Activated T-helper 2 cell treated with anti-CD3 and anti-CD28 coated beads, Interferon-gamma antibody, Interleukin-2, Interleukin-4, amounts not matched to agents 10 μg/mL and 5 μg/mL and 100 μg/mL, durations not matched to agents 14 hours and 24 hours and 36 hours (primary cell): Measurements from ENCODE around the gene FAM13B. TPM values are rescaled to one million over a fixed set of nuclear protein-coding genes. Genes with fewer than 3 reads are reported as not detected.

ENCODE experiments used
- DNase-seq: peaks from one replicate; pipeline ENCODE4 v3.0.0; 2021; ENCODE audit warnings: low spot score
- H3K27ac Mint-ChIP-seq: one replicate; pipeline ENCODE4 v1.8.0; 2021; ENCODE audit warnings: mixed read lengths
- H3K27me3 Mint-ChIP-seq: one replicate; pipeline ENCODE4 v1.8.0; 2021; ENCODE audit warnings: low read depth, mixed read lengths
- H3K36me3 Mint-ChIP-seq: one replicate; pipeline ENCODE4 v1.8.0; 2021; ENCODE audit warnings: low read depth, mixed read lengths
- H3K4me1 Mint-ChIP-seq: one replicate; pipeline ENCODE4 v1.8.0; 2021; ENCODE audit warnings: low read depth, mixed read lengths
- H3K4me3 Mint-ChIP-seq: one replicate; pipeline ENCODE4 v1.8.0; 2021; ENCODE audit warnings: low read depth, mild to moderate bottlenecking, moderate library complexity, mixed read lengths
- H3K9me3 Mint-ChIP-seq: one replicate; pipeline ENCODE4 v1.8.0; 2021; ENCODE audit warnings: mixed read lengths
- intact Hi-C: fragments of 100-400 bp; cut with micrococcal nuclease; formaldehyde crosslinking; loops from one replicate; pipeline ENCODE4 v1.15.1; 2023
- total RNA-seq: library from RNA; stranded (reverse); gene quantifications from 2 replicates; pipeline ENCODE4 v1.2.3, GENCODE V29; 2022

FAM13B gene
- total RNA-seq, 1 donor from 2014 or later: 20.3 TPM

DNA sequence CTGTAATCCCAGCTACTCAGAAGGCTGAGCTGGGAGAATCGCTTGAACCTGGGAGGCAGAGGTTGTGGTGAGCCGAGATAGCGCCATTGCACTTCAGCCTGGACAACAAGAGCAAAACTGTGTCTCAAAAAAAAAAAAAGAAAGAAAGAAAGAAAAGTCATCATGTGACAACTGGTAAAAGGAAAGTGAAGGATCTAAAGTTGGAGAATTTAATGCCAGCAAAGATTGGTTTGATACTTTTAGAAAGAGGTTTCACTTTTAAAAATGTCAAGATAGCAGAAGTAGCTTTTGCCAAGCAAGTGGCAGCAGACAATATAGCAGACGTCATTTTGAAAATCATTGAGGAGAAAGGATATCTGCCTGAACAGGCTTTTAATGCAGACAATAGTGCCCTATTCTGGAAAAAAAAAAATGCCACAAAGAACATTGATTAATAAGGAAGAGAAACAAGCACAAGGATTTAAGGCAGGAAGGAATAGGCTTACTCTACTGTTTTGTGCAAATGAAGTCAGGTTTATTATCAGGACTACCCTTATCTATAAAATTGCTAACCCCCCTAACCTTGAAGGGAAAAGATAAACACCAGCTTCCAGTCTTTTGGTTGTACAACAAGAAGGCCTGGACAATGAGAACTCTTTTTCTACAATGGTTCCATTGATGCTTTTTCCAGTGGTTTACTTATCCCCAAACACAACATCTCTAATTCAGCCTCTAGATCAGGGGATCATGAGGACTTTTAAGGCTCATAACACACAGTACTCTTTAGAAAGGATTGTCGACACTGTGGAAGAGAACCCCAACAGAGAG is 131.7 kb downstream of the FAM13B start:
- H3K27ac Mint-ChIP-seq: no peak overlapping the region
- H3K9me3 Mint-ChIP-seq: no peaks in the 10 kb centered on the region
- peaks cover 6% of the 10 kb centered on the region for H3K27me3 Mint-ChIP-seq
- intact Hi-C loops: no loop called here
- no peak for DNase-seq
- H3K4me3 Mint-ChIP-seq: no peak overlapping the region
- H3K36me3 Mint-ChIP-seq: no peaks in the 10 kb centered on the region
- peaks cover 4% of the 10 kb centered on the region for H3K4me1 Mint-ChIP-seq

DNA sequence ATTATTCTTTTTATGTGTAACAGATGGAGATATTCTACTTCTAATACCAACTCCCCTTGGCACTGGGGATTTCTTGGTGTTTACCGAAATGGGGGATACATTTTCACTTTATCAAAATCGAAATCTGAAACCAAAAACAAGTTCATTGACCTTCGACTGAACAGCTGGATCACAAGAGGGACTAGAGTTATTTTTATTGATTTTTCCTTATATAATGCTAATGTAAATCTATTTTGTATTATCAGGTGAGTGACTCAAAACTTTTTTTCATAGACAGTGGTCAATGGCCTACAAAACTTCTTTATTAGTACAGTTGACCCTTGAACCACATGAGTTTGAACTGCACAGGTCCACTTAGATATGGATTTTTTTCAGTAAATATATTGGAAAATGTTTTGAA is 133.4 kb downstream of the FAM13B start:
- H3K36me3 Mint-ChIP-seq: no peaks in the 10 kb centered on the region
- peaks cover 2% of the 10 kb centered on the region for H3K27me3 Mint-ChIP-seq

GRCh38 chr5:137896560-137896959 is 136.3 kb downstream of the FAM13B start:
- H3K36me3 Mint-ChIP-seq: no peaks in the 10 kb centered on the region
- H3K9me3 Mint-ChIP-seq: no peaks in the 10 kb centered on the region
- no peak overlapping the region for H3K4me3 Mint-ChIP-seq
- intact Hi-C loops: no loop called here
- no peak overlapping the region for H3K27ac Mint-ChIP-seq
- no peak for DNase-seq
- H3K4me1 Mint-ChIP-seq: peaks cover 4% of the 10 kb centered on the region
- H3K27me3 Mint-ChIP-seq: peaks cover 2% of the 10 kb centered on the region

More for the DNA sequence above, 133.4 kb downstream of the FAM13B start:
- DNase-seq: no peak
- intact Hi-C loops: no loop called here
- H3K27ac Mint-ChIP-seq: no peak overlapping the region
- H3K9me3 Mint-ChIP-seq: no peaks in the 10 kb centered on the region
- no peak overlapping the region for H3K4me3 Mint-ChIP-seq
- peaks cover 4% of the 10 kb centered on the region for H3K4me1 Mint-ChIP-seq

GRCh38 chr5:137894586-137894985 is 138.3 kb downstream of the FAM13B start:
- Mint-ChIP-seq H3K36me3 (peaks cover 2% of the 10 kb centered on the region), H3K27me3 (no peaks in the 10 kb centered on the region), H3K4me3 (no peak overlapping the region), H3K4me1 (peaks cover 2% of the 10 kb centered on the region), H3K27ac (no peak overlapping the region), H3K9me3 (no peaks in the 10 kb centered on the region)
- no peak for DNase-seq
- intact Hi-C loops: no loop called here

DNA sequence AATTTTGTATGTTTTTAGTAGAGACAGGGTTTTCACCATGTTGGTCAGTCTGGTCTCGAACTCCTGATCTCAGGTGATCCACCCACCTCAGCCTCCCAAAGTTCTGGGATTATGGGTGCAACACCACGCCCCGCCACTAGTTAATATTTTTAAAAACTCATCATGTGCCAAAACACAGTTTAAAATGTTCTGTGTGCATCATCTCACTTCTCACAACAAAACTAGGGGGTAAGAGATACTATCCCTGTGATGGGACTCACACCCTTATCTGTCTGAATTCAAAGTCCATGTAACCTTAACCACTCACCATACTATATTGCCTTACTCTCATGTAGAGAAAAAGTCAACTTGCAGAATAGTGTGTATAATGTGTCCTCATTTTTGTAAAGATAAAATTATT is 141.0 kb downstream of the FAM13B start:
- H3K27me3 Mint-ChIP-seq: no peaks in the 10 kb centered on the region
- no peak overlapping the region for H3K4me3 Mint-ChIP-seq
- no peak overlapping the region for H3K27ac Mint-ChIP-seq
- peaks cover 5% of the 10 kb centered on the region for H3K36me3 Mint-ChIP-seq
- intact Hi-C loops: no loop called here
- no peak for DNase-seq
- peaks cover 14% of the 10 kb centered on the region for H3K4me1 Mint-ChIP-seq
- no peaks in the 10 kb centered on the region for H3K9me3 Mint-ChIP-seq

DNA sequence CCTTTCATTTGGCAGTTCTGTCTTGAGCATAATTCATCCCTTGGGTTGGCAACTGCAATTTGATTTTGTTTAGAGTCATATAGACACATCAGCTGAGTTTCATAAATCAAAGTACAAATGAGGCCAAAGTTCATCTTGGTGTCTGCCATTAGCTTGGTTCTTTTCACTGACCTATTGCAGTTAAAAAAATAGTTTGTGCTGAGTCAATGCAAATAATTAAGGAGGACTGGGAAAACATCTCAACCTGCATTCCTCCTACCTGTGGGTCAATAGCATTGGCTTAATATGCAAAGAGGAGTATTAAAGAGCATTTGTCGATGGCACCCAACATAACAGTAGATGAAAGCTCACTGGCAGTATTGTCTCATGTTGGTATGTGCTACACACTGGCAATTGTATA is 142.0 kb downstream of the FAM13B start:
- intact Hi-C loops: no loop called here
- Mint-ChIP-seq H3K27me3 (no peaks in the 10 kb centered on the region), H3K4me1 (peaks cover 17% of the 10 kb centered on the region), H3K36me3 (peaks cover 5% of the 10 kb centered on the region), H3K4me3 (no peak overlapping the region), H3K9me3 (no peaks in the 10 kb centered on the region), H3K27ac (no peak overlapping the region)
- no peak for DNase-seq

DNA sequence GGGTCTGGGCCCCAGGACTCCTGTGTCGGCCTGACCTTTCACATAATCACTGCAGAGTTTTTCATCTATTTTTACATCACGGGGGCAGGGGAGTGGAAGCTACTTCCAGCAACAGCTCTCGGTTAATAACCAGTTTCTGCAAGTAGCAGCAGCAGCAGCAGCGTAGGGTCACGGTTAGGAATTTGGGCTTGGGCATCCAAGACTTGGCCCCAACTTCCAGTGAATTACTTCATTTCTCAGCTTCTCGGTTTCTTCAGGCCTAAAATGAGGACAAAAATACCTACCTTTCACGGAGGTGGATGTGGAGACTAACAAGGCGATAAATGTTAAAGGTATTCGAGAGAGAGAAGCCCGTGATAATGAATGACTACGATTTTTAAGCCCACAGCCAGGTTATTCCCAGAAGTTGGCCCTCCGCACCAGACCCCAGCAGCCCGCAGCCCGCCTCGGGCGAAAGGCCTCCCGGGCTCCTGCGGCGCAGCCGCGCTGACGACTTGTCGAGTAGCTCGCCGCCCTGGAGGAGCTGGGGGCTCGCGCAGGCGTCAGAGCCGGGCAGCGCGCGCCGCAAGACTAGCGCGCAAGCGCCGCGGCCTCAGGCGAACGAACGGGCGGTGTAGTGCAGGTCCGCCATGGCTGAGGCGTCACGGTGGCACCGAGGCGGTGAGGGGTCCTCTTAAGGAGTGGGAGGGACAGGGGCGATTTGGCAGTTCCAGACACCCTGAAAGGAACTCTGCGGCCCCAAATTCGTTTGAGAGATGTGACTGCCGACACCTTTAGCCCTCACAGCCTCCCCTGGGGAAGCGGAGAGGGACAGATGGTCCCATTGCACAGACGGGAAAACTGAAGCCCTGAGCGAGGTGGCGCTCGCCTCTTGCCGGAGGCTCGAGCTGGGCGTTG is 143.8 kb downstream of the FAM13B start, which contains the start of gene PKD2L2:
Gene PKD2L2, plus strand, starts transcription at position 595 of the 897 bp plus-strand sequence. Its CDS starts 35 bp downstream, at position 630.
- Mint-ChIP-seq H3K27me3 (no peaks in the 10 kb centered on the region), H3K9me3 (no peaks in the 10 kb centered on the region), H3K36me3 (peaks cover 5% of the 10 kb centered on the region), H3K4me1 (peaks cover 17% of the 10 kb centered on the region), H3K27ac (peak within 1 kb of the TSS; percentile 91), H3K4me3 (peak within 1 kb of the TSS; percentile 85)
- peak; percentile 80 for DNase-seq
- intact Hi-C loops: loop anchor here (5.0 to 10.0 kb wide), 2 partner anchors 137 to 146 kb away; partner anchors contain the start of genes FAM13B and HNRNPA0

DNA sequence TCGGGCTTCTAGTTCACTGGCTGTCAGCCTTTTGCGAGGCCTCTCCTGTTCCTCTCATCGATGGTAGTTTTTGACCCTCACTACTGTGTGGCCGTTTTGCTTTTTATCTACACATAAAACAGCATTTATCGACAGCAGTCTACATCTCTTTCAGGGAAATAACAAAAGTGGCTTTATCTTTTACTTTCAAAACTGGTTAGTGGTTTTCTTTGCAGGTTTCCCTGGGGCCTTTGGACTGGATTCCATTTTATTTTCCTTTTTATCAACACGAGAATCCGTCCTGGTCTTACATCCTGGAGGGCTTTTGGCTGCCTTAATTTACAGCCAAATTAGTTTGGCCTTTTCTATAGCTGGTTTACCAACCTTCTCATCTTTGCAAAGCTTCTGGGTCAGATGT is 144.4 kb downstream of the FAM13B start:
- no peak for DNase-seq
- Mint-ChIP-seq H3K36me3 (peaks cover 5% of the 10 kb centered on the region), H3K4me3 (peak overlapping the region; percentile 85), H3K4me1 (peaks cover 17% of the 10 kb centered on the region), H3K9me3 (no peaks in the 10 kb centered on the region), H3K27me3 (no peaks in the 10 kb centered on the region), H3K27ac (peak overlapping the region; percentile 91)
- intact Hi-C loops: loop anchor here (5.0 to 10.0 kb wide), 2 partner anchors 136 to 146 kb away; partner anchors contain the start of genes FAM13B and HNRNPA0

Other genes starting within 250 kb of the FAM13B start
- gene MYOT, start 165.2 kb downstream of the FAM13B start, total RNA-seq: not detected in 2 replicates
- not detected in 2 replicates for gene PKD2L2, start 143.6 kb downstream of the FAM13B start, total RNA-seq
- gene WNT8A, start 51.0 kb upstream of the FAM13B start, total RNA-seq: not detected in 2 replicates
- not detected in 2 replicates for gene NME5, start 106.3 kb upstream of the FAM13B start, total RNA-seq
- gene BRD8, start 145.6 kb upstream of the FAM13B start, total RNA-seq: 45.4 and 48.4 TPM in 2 replicates
- 28.1 and 30.3 TPM in 2 replicates for gene KIF20A, start 146.0 kb upstream of the FAM13B start, total RNA-seq
- gene CDC23, start 180.2 kb upstream of the FAM13B start, total RNA-seq: 41.5 and 45.8 TPM in 2 replicates
- 0.16 and 0.32 TPM in 2 replicates for gene GFRA3, start 241.5 kb upstream of the FAM13B start, total RNA-seq